K562 (cell line): ENCODE data around the gene CTH. TPM values are rescaled to one million over a fixed set of nuclear protein-coding genes. Genes with fewer than 3 reads are reported as not detected.
A peak's percentile ranks its signal among the peaks of the same experiment; 100 is the strongest.

Source experiments
- ATAC-seq: fragments of 200-7000 bp; cut with Tn5 transposase; 3 replicates; pipeline ENCODE4 v1.9.1; 2020; ENCODE audit warnings: moderate library complexity
- BruUV-seq: library from RNA; stranded (reverse); fragments of 400-500 nt; replicated peaks from 2 replicates; lab custom pipeline; 2021; lab: Mats Ljungman, UMichigan
- CTCF ChIA-PET: fragments of 300-600 bp; formaldehyde crosslinking; extraction: SDS; loops from one replicate; lab custom pipeline; 2021; ENCODE audit warnings: low intra/inter-chr PET ratio; lab: Yijun Ruan, JAX
- POLR2A ChIA-PET: fragments of 300-600, 350-650 bp; sonication (Branson Sonifier 250); formaldehyde crosslinking; extraction: SDS; loops from one replicate; lab custom pipeline; 2021; ENCODE audit warnings: antibody characterized with exemption, inconsistent platforms; lab: Yijun Ruan, JAX
- DNase-seq, 4 experiments: peaks; one replicate each; pipeline versions ENCODE4 v3.0.0 to v3.0.0-alpha.2; 2011 to 2018; ENCODE audit warnings: low spot score in 3 of 4, mixed read lengths in 3 of 4; ENCODE audit errors: extremely low read depth in 1 of 4
- FAIRE-seq: peaks from 2 replicates; lab custom pipeline; 2011; peaks lifted over from hg19 to GRCh38; lab: Jason Lieb, UNC
- H2AFZ ChIP-seq: 2 replicates; pipeline ENCODE4 v1.6.0; 2011; ENCODE audit warnings: low read depth, low read length, control low read depth, inconsistent platforms
- H3K27ac ChIP-seq: fragments of 200-600 bp; 3 replicates; pipeline ENCODE4 v1.8.0; 2011; ENCODE audit warnings: low read depth, mild to moderate bottlenecking, control low read depth, inconsistent platforms, low read length, moderate library complexity, mixed read lengths; ENCODE audit errors: extremely low read depth
- H3K27me3 ChIP-seq, 2 experiments: fragments of 300-600 bp in 1 of 2; 2 replicates in 1 of 2; 3 replicates in 1 of 2; pipeline versions ENCODE4 v1.6.0 to v1.8.0; 2011; ENCODE audit warnings: inconsistent platforms in 2 of 2, low read length in 2 of 2, mild to moderate bottlenecking in 1 of 2, mixed read lengths in 1 of 2, moderate library complexity in 1 of 2; ENCODE audit not compliant: control insufficient read depth in 2 of 2, insufficient read depth in 2 of 2
- H3K36me3 ChIP-seq: fragments of 300-600 bp; 3 replicates; pipeline ENCODE4 v1.8.0; 2011; ENCODE audit warnings: mild to moderate bottlenecking, low read length, inconsistent platforms; ENCODE audit not compliant: control insufficient read depth, insufficient read depth
- H3K4me1 ChIP-seq, 2 experiments: fragments of 200-600 bp in 1 of 2; replicated peaks in 1 of 2; 2 replicates in 1 of 2; 3 replicates in 1 of 2; pipeline versions ENCODE4 v1.5.1 to v1.8.0; 2011; ENCODE audit warnings: inconsistent platforms in 2 of 2, low read length in 2 of 2, mild to moderate bottlenecking in 1 of 2, mixed read lengths in 1 of 2, moderate library complexity in 1 of 2; ENCODE audit not compliant: control insufficient read depth in 2 of 2, insufficient read depth in 2 of 2
- H3K4me2 ChIP-seq: 2 replicates; pipeline ENCODE4 v1.6.1; 2011; ENCODE audit warnings: low read length, control low read depth, inconsistent platforms, mixed read lengths; ENCODE audit not compliant: insufficient read depth
- H3K4me3 ChIP-seq: fragments of 200-600 bp; sonication (generic), shearing (Covaris generic); 2 replicates; pipeline ENCODE4 v1.5.1; 2016; ENCODE audit warnings: control low read depth, inconsistent platforms
- H3K79me2 ChIP-seq: fragments of 200-600 bp; 3 replicates; pipeline ENCODE4 v1.8.0; 2011; ENCODE audit warnings: low read length, inconsistent platforms; ENCODE audit not compliant: control insufficient read depth, insufficient read depth
- H3K9ac ChIP-seq, 2 experiments: 2 replicates each; pipeline versions ENCODE4 v1.6.0 to v1.6.1; 2011; ENCODE audit warnings: low read depth in 2 of 2, low read length in 2 of 2, control low read depth in 1 of 2, inconsistent platforms in 1 of 2, mild to moderate bottlenecking in 1 of 2, mixed read lengths in 1 of 2; ENCODE audit not compliant: insufficient read depth in 1 of 2
- H3K9me1 ChIP-seq: one replicate; pipeline ENCODE4 v1.6.0; 2011; ENCODE audit warnings: inconsistent platforms, mild to moderate bottlenecking, low read length, moderate library complexity; ENCODE audit not compliant: control insufficient read depth, insufficient read depth
- H3K9me3 ChIP-seq: replicated peaks from 2 replicates; pipeline ENCODE4 v1.5.1; 2011; ENCODE audit warnings: low read depth, low read length, inconsistent platforms; ENCODE audit not compliant: control insufficient read depth, insufficient read depth
- H4K20me1 ChIP-seq: replicated peaks from 2 replicates; pipeline ENCODE4 v1.6.1; 2011; ENCODE audit warnings: low read length, inconsistent platforms, mixed read lengths; ENCODE audit not compliant: control insufficient read depth, insufficient read depth
- ATF1 ChIP-seq, 2 experiments: fragments of 450-650 bp in 1 of 2; IDR thresholded peaks; 2 replicates each; pipeline ENCODE4 v1.6.1; 2016; ENCODE audit warnings: missing compliant biosample characterization in 1 of 2, missing genetic modification characterization in 1 of 2
- C11orf30 ChIP-seq: fragments of 450-650 bp; IDR thresholded peaks from 2 replicates; pipeline ENCODE4 v1.6.1; 2016; ENCODE audit warnings: low read depth, mild to moderate bottlenecking
- CBX8 ChIP-seq: fragments of 200-600 bp; sonication (generic); IDR thresholded peaks from 2 replicates; pipeline ENCODE4 v1.6.1; 2012; ENCODE audit warnings: borderline replicate concordance, mixed run types, low read depth, mild to moderate bottlenecking, moderate library complexity, mixed read lengths, low read length, control low read depth, inconsistent platforms; ENCODE audit not compliant: poor library complexity, severe bottlenecking; ENCODE audit errors: extremely low read depth
- CGGBP1 ChIP-seq: fragments of 250-450 bp; sonication (Bioruptor Pico); IDR thresholded peaks from 2 replicates; pipeline ENCODE4 v1.9.0; 2021; ENCODE audit warnings: mild to moderate bottlenecking
- E2F3 ChIP-seq: fragments of 250-450 bp; sonication (Bioruptor Pico); IDR thresholded peaks from 2 replicates; pipeline ENCODE4 v1.4.0; 2020; ENCODE audit warnings: mild to moderate bottlenecking
- ETV6 ChIP-seq, 3 experiments: fragments of 150-350 bp in 1 of 3; sonication (generic) in 1 of 3; formaldehyde crosslinking in 1 of 3; IDR thresholded peaks; 2 replicates each; pipeline versions ENCODE4 v1.6.1 to v1.8.0; 2014 to 2022; ENCODE audit warnings: borderline replicate concordance in 2 of 3, low read depth in 2 of 3, antibody characterized with exemption in 1 of 3, low read length in 1 of 3, mild to moderate bottlenecking in 1 of 3, missing genetic modification reagents in 1 of 3
- FOXK2 ChIP-seq, 2 experiments: fragments of 450-650 bp; IDR thresholded peaks in 1 of 2; conservative IDR thresholded peaks in 1 of 2; 2 replicates each; pipeline ENCODE4 v1.6.1; 2016; ENCODE audit warnings: low read depth in 2 of 2, mild to moderate bottlenecking in 1 of 2
- HCFC1 ChIP-seq: IDR thresholded peaks from 2 replicates; pipeline ENCODE4 v1.6.1; 2012; ENCODE audit warnings: low read depth, low read length, improper control_type of control experiment
- HSF4 ChIP-seq: fragments of 250-450 bp; sonication (Bioruptor Pico); IDR thresholded peaks from 2 replicates; pipeline ENCODE4 v2.1.2; 2022; ENCODE audit warnings: mild to moderate bottlenecking, moderate library complexity, borderline replicate concordance
- NFE2 ChIP-seq: IDR thresholded peaks from 2 replicates; pipeline ENCODE4 v1.6.1; 2014; ENCODE audit warnings: antibody characterized with exemption, low read depth
- SMC3 ChIP-seq: conservative IDR thresholded peaks from 2 replicates; pipeline ENCODE4 v1.6.1; 2011; ENCODE audit warnings: low read depth, low read length, improper control_type of control experiment; ENCODE audit not compliant: insufficient read depth
- STAG1 ChIP-seq: sonication (generic); formaldehyde crosslinking; IDR thresholded peaks from 2 replicates; pipeline ENCODE4 v1.5.0; 2020; ENCODE audit warnings: missing genetic modification reagents, borderline replicate concordance
- ZNF217 ChIP-seq: sonication (generic); formaldehyde crosslinking; IDR thresholded peaks from 2 replicates; pipeline ENCODE4 v1.8.0; 2022; ENCODE audit warnings: mild to moderate bottlenecking, missing genetic modification reagents
- WGBS: fragments of 100-300 bp; shearing (Covaris generic); methylation state at CpG from one replicate; pipeline ENCODE4 v1.1.6; 2016; ENCODE audit warnings: low coverage, mixed read lengths; ENCODE audit not compliant: insufficient coverage; ENCODE audit errors: missing lambda C conversion rate; 5-methylcytosine and 5-hydroxymethylcytosine counted together
- in situ Hi-C: fragments of 300-500 bp; cut with MboI; formaldehyde crosslinking; loops from 4 replicates; pipeline ENCODE4 v1.15.0; 2018; ENCODE audit warnings: inconsistent platforms, mixed read lengths
- intact Hi-C: fragments of 100-400 bp; cut with micrococcal nuclease; formaldehyde crosslinking; loops from 2 replicates; pipeline ENCODE4 v1.14.2; 2022
- polyA plus RNA-seq, 8 experiments: library from polyadenylated mRNA; depleted of rRNA in 4 of 8; stranded (reverse) in 5 of 8; unstranded in 3 of 8; fragments of >200 nt; fragmentation: Nextera tagmentation in 2 of 8; fragmentation: Illumina TruSeq in 1 of 8; extraction: Ambion mirVana in 2 of 8; extraction: Trizol in 1 of 8; gene quantifications; 2 replicates each; pipeline versions ENCODE4 v1.2.1 to v1.2.3, GENCODE V29; 2011 to 2014; ENCODE audit warnings: inconsistent platforms in 1 of 8, missing spikeins in 1 of 8
- total RNA-seq, 7 experiments: library from RNA; depleted of rRNA in 6 of 7; stranded (reverse); fragments of >200 nt in 6 of 7; fragmentation: Illumina TruSeq in 2 of 7; extraction: Trizol in 2 of 7; gene quantifications; 2 replicates each; pipeline versions ENCODE4 v1.2.1 to v1.2.3, GENCODE V29; 2011 to 2021; ENCODE audit warnings: low replicate concordance in 1 of 7
- TF ChIP-seq, protein P1 (sequence below): fragments of 450-650 bp; formaldehyde crosslinking; IDR thresholded peaks from 2 replicates; pipeline ENCODE4 v1.4.0; 2022; ENCODE audit warnings: mild to moderate bottlenecking, moderate library complexity

Gene CTH
- total and polyA plus RNA-seq, 9 of the 15 experiments (the other 6 are each of a cell fraction or from before 2014, with no cell fraction given) = 8.0 to 54.4 (median 30.9) TPM

GRCh38 chr1:70467531-70467930 lies 56.5 kb downstream of the CTH start:
- H3K27me3 ChIP-seq = peaks cover 0 to 9% of the 10 kb centered on the region in 2 experiments; a peak in 2 of 5 replicates
- H2AFZ ChIP-seq = 0 out of 2 replicates have a peak overlapping the region, but pooled peaks have one; percentile 52
- no peak for DNase-seq
- BruUV-seq = no TSS peak
- FAIRE-seq = no peak
- ChIA-PET POLR2A (no interaction called here), CTCF (no interaction called here)
- H3K4me2 ChIP-seq = no peak overlapping the region
- ATAC-seq = peak; percentile 64
- H4K20me1 ChIP-seq = no peaks in the 10 kb centered on the region
- TF ChIP-seq, protein P1, sequence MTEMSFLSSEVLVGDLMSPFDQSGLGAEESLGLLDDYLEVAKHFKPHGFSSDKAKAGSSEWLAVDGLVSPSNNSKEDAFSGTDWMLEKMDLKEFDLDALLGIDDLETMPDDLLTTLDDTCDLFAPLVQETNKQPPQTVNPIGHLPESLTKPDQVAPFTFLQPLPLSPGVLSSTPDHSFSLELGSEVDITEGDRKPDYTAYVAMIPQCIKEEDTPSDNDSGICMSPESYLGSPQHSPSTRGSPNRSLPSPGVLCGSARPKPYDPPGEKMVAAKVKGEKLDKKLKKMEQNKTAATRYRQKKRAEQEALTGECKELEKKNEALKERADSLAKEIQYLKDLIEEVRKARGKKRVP (CRISPR knock-in tag) = no peak
- TF ChIP-seq FOXK2 (conservative IDR thresholded peaks at IDR 0.05 in 1 of 2, IDR thresholded peaks at IDR 0.05 in 1 of 2; ENCODE audit: low read depth in 2 of 2) = no peak
- TF ChIP-seq HSF4 (CRISPR knock-in tag) = no peak
- no peak for TF ChIP-seq E2F3
- TF ChIP-seq HCFC1 = no peak
- no peak for TF ChIP-seq ZNF217 (CRISPR knock-in tag)
- no peak for TF ChIP-seq CBX8
- no peak for TF ChIP-seq C11orf30
- TF ChIP-seq STAG1 (CRISPR knock-in tag) = no peak
- TF ChIP-seq ETV6 (IDR thresholded peaks at IDR 0.05; ENCODE audit: borderline replicate concordance in 1 of 2, low read depth in 2 of 2, low read length in 1 of 2) = no peak
- no peak for TF ChIP-seq ETV6 (CRISPR knock-in tag; IDR thresholded peaks at IDR 0.05; ENCODE audit: borderline replicate concordance)
- TF ChIP-seq CGGBP1 (CRISPR knock-in tag) = no peak
- TF ChIP-seq ATF1 (CRISPR knock-in tag; IDR thresholded peaks at IDR 0.05) = no peak
- no peak for TF ChIP-seq ATF1 (tag; IDR thresholded peaks at IDR 0.05)
- no peak for TF ChIP-seq NFE2
- no peak for TF ChIP-seq SMC3
- TF ChIP-seq, all 486 proteins: peak for 0
- intact Hi-C loops (no loop called here), in situ Hi-C loops (no loop called here)
- Histone ChIP-seq H3K4me1 (peaks cover 0 to 5% of the 10 kb centered on the region in 2 experiments; a peak in 2 of 5 replicates), H3K79me2 (no peaks in the 10 kb centered on the region), H3K27ac (no peak overlapping the region), H3K9ac (no peak overlapping the region), H3K4me3 (no peak overlapping the region), H3K36me3 (no peaks in the 10 kb centered on the region), H3K9me1 (no peaks in the 10 kb centered on the region), H3K9me3 (no peaks in the 10 kb centered on the region)
- 24% methylated on average over 5 of the region's 6 CpGs for WGBS
